MCF 10A (cell line): ENCODE data around the gene GPR50. TPM values are rescaled to one million over a fixed set of nuclear protein-coding genes. Genes with fewer than 3 reads are reported as not detected.

ENCODE experiments used
- BruUV-seq: library from RNA; stranded (reverse); fragments of 400-500 nt; replicated peaks from 2 replicates; lab custom pipeline; 2021; lab: Mats Ljungman, UMichigan
- CTCF ChIA-PET: fragments of 300-600 bp; sonication (Branson Sonifier 250); formaldehyde crosslinking; extraction: SDS; loops from one replicate; lab custom pipeline; 2021; ENCODE audit warnings: antibody characterized with exemption, inconsistent platforms; lab: Yijun Ruan, JAX
- POLR2A ChIA-PET: fragments of 300-600, 350-650 bp; sonication (Branson Sonifier 250); formaldehyde crosslinking; extraction: SDS; loops from one replicate; lab custom pipeline; 2020; ENCODE audit warnings: antibody characterized with exemption, inconsistent platforms; lab: Yijun Ruan, JAX
- DNase-seq: peaks from one replicate; pipeline ENCODE4 v3.0.0-alpha.2; 2018; ENCODE audit not compliant: unreplicated experiment
- H3K27ac Mint-ChIP-seq: one replicate; pipeline ENCODE4 v1.8.0; 2022; ENCODE audit warnings: mild to moderate bottlenecking, low read depth, mixed read lengths; ENCODE audit not compliant: unreplicated experiment
- H3K27me3 Mint-ChIP-seq: one replicate; pipeline ENCODE4 v1.8.0; 2022; ENCODE audit warnings: mixed read lengths; ENCODE audit not compliant: insufficient read depth, unreplicated experiment
- H3K36me3 Mint-ChIP-seq: one replicate; pipeline ENCODE4 v1.8.0; 2022; ENCODE audit warnings: mild to moderate bottlenecking, moderate library complexity, mixed read lengths; ENCODE audit not compliant: insufficient read depth, unreplicated experiment
- H3K4me1 Mint-ChIP-seq: one replicate; pipeline ENCODE4 v1.8.0; 2022; ENCODE audit warnings: mixed read lengths; ENCODE audit not compliant: insufficient read depth, unreplicated experiment
- H3K4me3 Mint-ChIP-seq: one replicate; pipeline ENCODE4 v1.8.0; 2022; ENCODE audit warnings: mild to moderate bottlenecking, moderate library complexity, mixed read lengths; ENCODE audit not compliant: unreplicated experiment
- H3K9me3 Mint-ChIP-seq: one replicate; pipeline ENCODE4 v1.8.0; 2022; ENCODE audit warnings: mixed read lengths; ENCODE audit not compliant: unreplicated experiment
- intact Hi-C: fragments of 100-400 bp; cut with micrococcal nuclease; formaldehyde crosslinking; loops from 2 replicates; pipeline ENCODE4 v1.14.1; 2022
- total RNA-seq: library from RNA; stranded (reverse); gene quantifications from 2 replicates; pipeline ENCODE4 v1.2.3, GENCODE V29; 2022
- TF ChIP-seq, protein P1 (sequence below): fragments of 200-600 bp; IDR thresholded peaks from one replicate; pipeline ENCODE4 v1.8.0; 2022; ENCODE audit warnings: antibody characterized with exemption, mild to moderate bottlenecking; ENCODE audit not compliant: unreplicated experiment

GPR50 gene
- total RNA-seq, 1 experiment from 2014 or later: not detected

DNA sequence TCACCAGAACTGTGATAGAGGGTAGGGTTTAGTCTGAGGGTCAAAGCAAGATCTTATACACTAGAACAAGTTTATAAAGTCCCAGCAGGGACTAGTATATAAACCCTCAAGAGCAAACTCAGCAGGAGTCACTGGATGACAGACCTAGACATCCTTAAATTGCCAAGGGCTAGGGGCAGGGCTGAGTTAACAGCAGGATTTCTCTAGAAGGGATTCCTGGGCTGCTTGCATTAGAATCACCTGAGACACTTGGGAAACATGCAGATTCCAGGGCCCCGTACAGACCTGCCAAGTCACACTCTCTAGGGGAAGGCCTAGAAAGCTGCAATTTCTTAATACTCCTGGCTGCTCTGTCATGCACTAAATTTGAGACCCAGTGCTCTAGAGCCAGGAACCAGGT is 6.6 kb upstream of the GPR50 start:
- CTCF ChIA-PET: interaction anchor here (2.2 kb wide), 1 partner anchor 190 kb away, joined by 6 read pairs; no protein-coding TSS in a partner anchor
- no peak for DNase-seq
- Mint-ChIP-seq H3K27ac (no peak overlapping the region), H3K4me1 (no peaks in the 10 kb centered on the region), H3K4me3 (no peak overlapping the region), H3K9me3 (no peaks in the 10 kb centered on the region), H3K36me3 (no peaks in the 10 kb centered on the region), H3K27me3 (peaks cover 4% of the 10 kb centered on the region)
- intact Hi-C loops: no loop called here
- POLR2A ChIA-PET: no interaction called here
- TF ChIP-seq, protein P1, sequence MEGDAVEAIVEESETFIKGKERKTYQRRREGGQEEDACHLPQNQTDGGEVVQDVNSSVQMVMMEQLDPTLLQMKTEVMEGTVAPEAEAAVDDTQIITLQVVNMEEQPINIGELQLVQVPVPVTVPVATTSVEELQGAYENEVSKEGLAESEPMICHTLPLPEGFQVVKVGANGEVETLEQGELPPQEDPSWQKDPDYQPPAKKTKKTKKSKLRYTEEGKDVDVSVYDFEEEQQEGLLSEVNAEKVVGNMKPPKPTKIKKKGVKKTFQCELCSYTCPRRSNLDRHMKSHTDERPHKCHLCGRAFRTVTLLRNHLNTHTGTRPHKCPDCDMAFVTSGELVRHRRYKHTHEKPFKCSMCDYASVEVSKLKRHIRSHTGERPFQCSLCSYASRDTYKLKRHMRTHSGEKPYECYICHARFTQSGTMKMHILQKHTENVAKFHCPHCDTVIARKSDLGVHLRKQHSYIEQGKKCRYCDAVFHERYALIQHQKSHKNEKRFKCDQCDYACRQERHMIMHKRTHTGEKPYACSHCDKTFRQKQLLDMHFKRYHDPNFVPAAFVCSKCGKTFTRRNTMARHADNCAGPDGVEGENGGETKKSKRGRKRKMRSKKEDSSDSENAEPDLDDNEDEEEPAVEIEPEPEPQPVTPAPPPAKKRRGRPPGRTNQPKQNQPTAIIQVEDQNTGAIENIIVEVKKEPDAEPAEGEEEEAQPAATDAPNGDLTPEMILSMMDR: no peak
- BruUV-seq: no TSS peak

DNA sequence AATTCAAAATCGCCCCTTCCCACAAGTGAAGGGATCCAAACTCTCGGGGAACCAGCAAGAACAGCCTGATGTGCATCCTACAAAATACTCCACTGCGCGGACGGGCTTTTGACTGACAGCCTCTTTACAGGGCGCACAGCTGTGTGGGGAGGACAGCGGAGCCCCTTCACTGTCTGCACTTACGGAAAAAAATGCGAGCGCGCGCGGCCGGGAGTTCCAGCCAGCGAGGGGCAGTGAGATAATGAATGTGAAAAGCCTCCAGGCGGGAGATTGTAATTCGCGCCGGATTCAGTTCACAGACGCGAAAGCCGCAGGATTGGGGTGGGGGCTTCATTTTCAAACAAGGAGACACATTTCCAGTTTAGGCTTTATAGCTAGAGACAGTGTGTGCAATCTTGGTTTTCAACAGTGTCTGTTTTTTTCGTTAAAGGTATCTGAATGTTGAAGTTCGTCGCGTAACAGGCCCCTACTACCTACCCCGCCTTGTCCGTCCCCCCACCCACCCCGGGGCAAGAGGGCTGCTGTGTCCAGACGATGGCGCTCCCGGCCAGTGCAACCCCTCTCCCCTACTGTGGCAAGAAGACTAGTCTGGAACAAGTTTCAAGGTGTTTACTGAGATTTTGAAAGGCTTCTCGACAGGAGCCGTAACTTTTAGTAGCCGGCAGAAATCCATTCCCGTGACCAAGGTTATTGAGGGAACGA is 1.7 kb upstream of the GPR50 start:
- Mint-ChIP-seq H3K27ac (no peak overlapping the region), H3K9me3 (peaks cover 6% of the 10 kb centered on the region), H3K36me3 (no peaks in the 10 kb centered on the region), H3K4me3 (no peak overlapping the region), H3K4me1 (peaks cover 5% of the 10 kb centered on the region), H3K27me3 (peaks cover 28% of the 10 kb centered on the region)
- TF ChIP-seq, protein P1: no peak
- CTCF ChIA-PET: no interaction called here
- BruUV-seq: no TSS peak
- DNase-seq: no peak
- intact Hi-C loops: no loop called here
- POLR2A ChIA-PET: no interaction called here

DNA sequence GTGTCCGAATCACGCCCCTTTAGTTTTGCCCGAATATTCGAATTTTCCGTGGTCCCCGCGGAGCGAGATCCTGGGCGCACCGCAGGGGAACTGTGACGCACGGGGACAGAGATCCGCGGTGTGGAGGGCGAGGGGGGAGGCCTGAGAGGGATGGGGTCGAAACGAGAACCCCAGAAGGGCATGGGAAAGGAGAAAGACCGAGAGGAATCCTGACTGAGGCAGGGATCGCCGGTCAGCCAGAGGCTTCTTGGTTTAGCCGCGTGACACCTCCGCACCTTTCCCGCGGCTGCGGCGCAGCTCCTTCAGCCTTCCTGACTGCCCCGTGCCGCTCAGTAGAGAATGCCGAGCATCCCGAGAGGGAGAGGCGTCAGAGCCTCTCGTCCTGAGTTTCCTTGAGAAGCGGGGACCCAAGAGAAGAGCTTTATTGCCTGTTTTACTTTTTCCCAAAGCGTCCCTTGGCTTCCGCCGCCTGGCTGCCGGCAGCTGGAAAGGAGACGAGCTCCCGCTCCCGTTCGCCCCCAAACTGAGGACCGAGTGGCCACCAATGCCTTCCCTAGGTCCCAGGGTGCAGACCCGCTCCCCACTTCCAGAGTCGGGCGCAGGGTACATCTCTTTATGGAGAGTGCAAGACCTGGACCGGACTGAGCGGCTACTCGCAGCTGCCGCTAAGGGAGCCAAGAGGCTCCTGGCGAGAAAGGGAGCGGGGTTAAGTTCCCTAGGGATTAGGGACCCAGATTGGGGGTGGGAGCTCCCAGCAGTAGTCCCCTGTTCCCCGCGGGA is 911 bp upstream of the GPR50 start:
- H3K4me3 Mint-ChIP-seq: peak overlapping the region; percentile 55

More for the DNA sequence above, 911 bp upstream of the GPR50 start:
- intact Hi-C loops: no loop called here
- peaks cover 28% of the 10 kb centered on the region for H3K27me3 Mint-ChIP-seq
- CTCF ChIA-PET: interaction anchor here (0.6 kb wide), 1 partner anchor 16 kb away, joined by 3 read pairs; no protein-coding TSS in a partner anchor
- no TSS peak for BruUV-seq
- TF ChIP-seq, protein P1: no peak
- no peaks in the 10 kb centered on the region for H3K36me3 Mint-ChIP-seq
- H3K9me3 Mint-ChIP-seq: peaks cover 12% of the 10 kb centered on the region
- peaks cover 5% of the 10 kb centered on the region for H3K4me1 Mint-ChIP-seq
- POLR2A ChIA-PET: no interaction called here
- no peak for DNase-seq
- H3K27ac Mint-ChIP-seq: no peak overlapping the region
